GM12892 (cell line): ENCODE results near the gene PRKAR1B.

ENCODE experiments used
- DNase-seq: peaks from one replicate; pipeline ENCODE4 v3.0.0; 2011; ENCODE audit not compliant: insufficient read length
- FAIRE-seq: peaks from 2 replicates; lab custom pipeline; 2011; peaks lifted over from hg19 to GRCh38; lab: Jason Lieb, UNC
- POLR2A ChIP-seq: IDR thresholded peaks from 2 replicates; pipeline ENCODE4 v1.6.1; 2011; ENCODE audit warnings: low read depth, low read length, control low read depth
- POLR2AphosphoS5 ChIP-seq: IDR thresholded peaks from 2 replicates; pipeline ENCODE4 v1.6.1; 2011; ENCODE audit warnings: low read depth, low read length, control low read depth
- TAF1 ChIP-seq: IDR thresholded peaks from 2 replicates; pipeline ENCODE4 v1.6.1; 2011; ENCODE audit warnings: low read depth, mild to moderate bottlenecking, control low read depth, low read length, borderline replicate concordance

PRKAR1B gene

GRCh38 chr7:528451-528850, 198.6 kb downstream of the PRKAR1B start:
- TF ChIP-seq TAF1 (no peak), POLR2AphosphoS5 (no peak), POLR2A (no peak)
- FAIRE-seq (no peak), DNase-seq (no peak)

DNA sequence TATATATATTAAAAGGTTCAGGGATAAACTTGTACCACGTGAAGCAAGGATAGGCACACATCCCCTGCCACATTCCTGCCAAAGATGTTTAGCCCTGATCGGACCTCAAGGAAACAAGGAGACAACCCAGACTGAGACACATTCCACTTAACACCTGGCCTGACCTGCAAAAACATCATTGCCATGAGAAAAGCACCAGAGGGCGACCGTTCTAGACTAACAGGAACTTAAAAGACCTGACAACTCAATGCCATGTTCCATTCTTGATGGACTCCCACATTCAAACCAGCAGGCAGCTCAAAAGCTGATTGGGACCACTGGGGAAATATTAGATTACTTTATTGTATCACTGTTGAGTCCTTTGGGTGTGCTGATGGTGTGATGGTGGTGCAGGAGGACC, 199.4 kb downstream of the PRKAR1B start:
- DNase-seq (no peak), FAIRE-seq (no peak)
- TF ChIP-seq POLR2AphosphoS5, result no peak
- no peak for TF ChIP-seq TAF1
- no peak for TF ChIP-seq POLR2A

DNA sequence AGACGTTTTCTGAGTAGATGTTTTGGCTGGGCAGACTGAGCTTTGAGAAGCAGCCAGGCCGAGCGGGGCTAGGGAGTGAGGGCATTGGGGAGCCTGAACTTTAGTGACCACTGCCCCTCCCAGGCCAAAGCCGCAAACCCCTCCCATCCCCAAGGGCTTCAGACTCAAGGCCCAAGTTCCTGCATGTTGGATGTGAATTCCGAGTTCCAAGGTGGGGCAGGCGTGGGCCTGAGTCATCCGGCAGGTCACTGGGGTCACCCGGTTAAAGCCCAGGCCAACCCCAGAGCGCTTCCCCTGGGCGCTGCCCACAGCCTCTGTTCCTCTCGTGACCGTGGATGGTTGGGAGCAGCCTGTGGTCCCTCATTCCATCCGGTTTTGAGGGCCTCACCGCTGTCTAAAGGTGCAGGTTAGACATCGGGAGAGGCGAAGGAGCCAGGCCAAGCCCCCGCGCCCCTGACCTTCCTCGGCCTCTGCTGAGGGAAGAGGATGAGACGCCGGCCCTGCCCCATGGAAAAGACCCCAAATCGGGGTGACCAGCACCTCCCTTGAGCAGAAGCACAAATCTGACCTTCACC, 200.5 kb downstream of the PRKAR1B start:
- TF ChIP-seq POLR2A, result no peak
- no peak for TF ChIP-seq TAF1
- TF ChIP-seq POLR2AphosphoS5, result no peak
- FAIRE-seq (no peak), DNase-seq (no peak)

DNA sequence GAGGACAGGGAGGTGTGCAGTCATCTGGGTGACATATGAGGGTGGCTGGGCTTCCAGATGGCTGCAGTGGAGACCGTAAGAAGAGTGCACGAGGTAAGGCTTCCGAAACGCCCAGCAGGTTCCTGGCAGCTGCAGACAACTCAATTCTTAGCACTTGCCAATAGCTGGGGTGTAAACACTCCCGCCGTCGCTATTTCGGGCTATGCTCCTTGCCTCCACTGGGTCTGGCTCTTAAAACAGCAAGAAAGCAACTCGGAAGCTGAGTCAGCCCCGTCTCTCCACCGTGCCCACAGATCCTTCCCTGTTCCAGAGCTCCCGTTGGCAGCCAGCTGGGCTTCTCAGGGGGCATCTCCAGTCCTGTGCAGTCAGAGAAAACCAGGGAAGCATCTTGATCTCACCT, 201.3 kb downstream of the PRKAR1B start:
- DNase-seq, result no peak
- no peak for TF ChIP-seq TAF1
- TF ChIP-seq POLR2AphosphoS5, result no peak
- TF ChIP-seq POLR2A, result no peak
- FAIRE-seq, result no peak

GRCh38 chr7:524800-525199, 202.3 kb downstream of the PRKAR1B start:
- FAIRE-seq, result no peak
- DNase-seq, result no peak
- no peak for TF ChIP-seq POLR2AphosphoS5
- TF ChIP-seq POLR2A, result no peak
- no peak for TF ChIP-seq TAF1

DNA sequence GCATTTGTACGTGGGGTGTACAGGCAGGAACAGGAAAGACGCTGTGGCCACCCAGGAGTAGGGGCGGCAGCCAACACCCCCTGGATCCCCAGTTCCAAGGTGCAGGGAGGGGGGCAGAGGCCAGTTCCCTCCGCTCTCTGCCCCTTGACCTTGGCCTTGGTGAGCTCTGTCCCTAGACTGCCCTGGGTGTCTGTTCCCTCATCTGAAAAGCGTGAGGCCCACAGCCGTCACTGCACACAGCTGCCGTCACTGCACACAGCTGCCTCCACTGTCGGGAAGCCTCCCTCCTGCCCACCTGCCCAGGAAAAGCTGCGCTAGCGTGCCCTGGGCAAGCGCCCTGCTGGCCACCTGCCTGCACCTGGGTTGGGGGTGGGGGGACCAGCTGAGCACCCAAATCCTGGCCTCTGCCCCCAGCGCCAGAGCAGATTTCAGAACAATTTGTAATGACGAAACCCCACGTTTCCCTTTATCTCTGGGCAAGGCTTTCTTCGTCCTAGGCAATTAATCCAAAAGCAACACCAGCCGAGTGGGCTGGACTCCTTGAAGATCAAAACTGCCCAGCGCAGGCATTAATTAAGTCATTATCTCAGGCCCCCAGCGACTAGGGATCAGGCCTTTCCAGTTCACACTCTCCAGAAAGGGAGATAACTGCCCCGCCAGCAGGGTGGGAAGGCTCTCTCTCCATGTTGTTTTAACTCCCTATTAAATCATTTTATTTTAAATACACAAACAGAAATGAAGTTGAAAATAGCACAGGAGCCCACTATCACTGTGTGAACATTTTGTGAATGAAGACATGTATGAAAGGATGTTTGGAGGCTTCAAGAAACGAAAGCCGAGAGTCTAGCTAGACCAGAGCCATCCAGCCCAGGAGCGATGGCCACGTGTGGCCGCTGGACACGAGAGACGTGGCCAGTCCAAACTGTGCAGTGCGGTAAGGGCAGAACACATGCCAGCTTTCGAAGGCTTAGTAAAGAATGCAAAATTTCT, 203.4 kb downstream of the PRKAR1B start:
- DNase-seq (no peak), FAIRE-seq (no peak)
- no peak for TF ChIP-seq TAF1
- TF ChIP-seq POLR2A, result no peak
- TF ChIP-seq POLR2AphosphoS5, result no peak

- DNase-seq (no peak), FAIRE-seq (no peak)
- TF ChIP-seq POLR2AphosphoS5 (no peak), TAF1 (no peak), POLR2A (no peak)
These were observed 204.1 kb downstream of the PRKAR1B start for GRCh38 chr7:522951-523314.

DNA sequence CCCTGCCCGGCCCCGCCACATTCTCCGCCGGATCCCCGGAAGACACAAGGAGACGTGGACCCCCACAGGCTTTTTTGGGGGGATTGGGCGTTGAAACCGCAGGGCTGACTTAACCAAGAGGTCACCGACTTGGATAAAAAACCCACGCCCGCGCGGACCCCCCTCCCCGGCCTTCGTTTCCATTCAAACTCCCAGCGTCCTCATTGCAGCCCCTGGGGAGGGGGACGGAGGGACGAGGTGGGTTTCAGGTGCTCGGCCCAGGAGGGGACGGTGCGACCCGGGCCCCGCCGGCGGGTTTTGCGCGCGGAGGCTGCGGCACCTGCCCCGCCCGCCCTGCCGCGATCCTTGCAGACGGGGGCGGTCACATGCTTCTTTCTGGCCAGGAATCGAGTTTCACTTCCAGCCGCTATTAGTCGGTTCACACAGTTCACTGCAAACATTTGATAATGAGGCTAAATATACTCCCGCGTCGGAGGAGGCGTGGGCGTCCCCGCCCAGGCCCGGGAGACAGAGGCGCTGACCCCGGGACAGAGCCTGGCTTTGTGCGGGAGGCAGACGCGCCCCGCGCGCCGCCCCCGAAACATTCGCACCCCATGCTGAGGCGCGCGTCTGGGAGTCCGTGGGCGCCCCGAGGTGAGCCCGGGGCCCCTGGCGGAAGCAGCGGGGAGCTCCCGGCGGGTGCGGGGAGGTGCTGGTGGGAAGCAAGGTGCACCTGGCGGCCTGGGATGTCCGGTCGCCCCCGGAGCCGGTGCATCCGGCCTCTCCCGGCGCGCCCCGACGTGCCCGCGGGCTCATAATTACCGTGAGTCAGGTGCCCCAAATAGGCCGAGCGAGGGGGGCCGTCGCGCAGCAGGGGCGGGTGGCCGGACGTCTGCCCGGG, 204.8 kb downstream of the PRKAR1B start:
- DNase-seq (no peak), FAIRE-seq (no peak)
- TF ChIP-seq POLR2AphosphoS5 (no peak), POLR2A (no peak), TAF1 (no peak)

- FAIRE-seq, result no peak
- no peak for DNase-seq
- TF ChIP-seq TAF1, result no peak
- no peak for TF ChIP-seq POLR2A
- no peak for TF ChIP-seq POLR2AphosphoS5
These were observed 205.6 kb downstream of the PRKAR1B start for GRCh38 chr7:521221-522070.

GRCh38 chr7:520503-521161, 206.4 kb downstream of the PRKAR1B start:
- DNase-seq (no peak), FAIRE-seq (no peak)
- TF ChIP-seq POLR2A (no peak), TAF1 (no peak), POLR2AphosphoS5 (no peak)
